Jurkat, Clone E6-1 (cell line): ENCODE data around the gene CHMP4B.
A peak's percentile ranks its signal among the peaks of the same experiment; 100 is the strongest.

ENCODE experiments used
- DNase-seq: peaks from one replicate; pipeline ENCODE4 v3.0.0-alpha.2; 2011; ENCODE audit warnings: low read depth, low spot score
- H3K4me3 ChIP-seq: 2 replicates; pipeline ENCODE4 v1.5.1; 2011; ENCODE audit warnings: mild to moderate bottlenecking, low read length, control low read depth, moderate library complexity

Gene CHMP4B

GRCh38 chr20:33832103-33832804 lies 21.1 kb downstream of the CHMP4B start:
- H3K4me3 ChIP-seq: no peak overlapping the region
- no peak for DNase-seq

- H3K4me3 ChIP-seq: no peak overlapping the region
- DNase-seq: no peak
These were observed 22.2 kb downstream of the CHMP4B start for GRCh38 chr20:33833333-33833732.

GRCh38 chr20:33835615-33836172 lies 24.5 kb downstream of the CHMP4B start:
- no peak for DNase-seq
- no peak overlapping the region for H3K4me3 ChIP-seq

- no peak overlapping the region for H3K4me3 ChIP-seq
- no peak for DNase-seq
These were observed 25.1 kb downstream of the CHMP4B start for GRCh38 chr20:33836277-33836676.

DNA sequence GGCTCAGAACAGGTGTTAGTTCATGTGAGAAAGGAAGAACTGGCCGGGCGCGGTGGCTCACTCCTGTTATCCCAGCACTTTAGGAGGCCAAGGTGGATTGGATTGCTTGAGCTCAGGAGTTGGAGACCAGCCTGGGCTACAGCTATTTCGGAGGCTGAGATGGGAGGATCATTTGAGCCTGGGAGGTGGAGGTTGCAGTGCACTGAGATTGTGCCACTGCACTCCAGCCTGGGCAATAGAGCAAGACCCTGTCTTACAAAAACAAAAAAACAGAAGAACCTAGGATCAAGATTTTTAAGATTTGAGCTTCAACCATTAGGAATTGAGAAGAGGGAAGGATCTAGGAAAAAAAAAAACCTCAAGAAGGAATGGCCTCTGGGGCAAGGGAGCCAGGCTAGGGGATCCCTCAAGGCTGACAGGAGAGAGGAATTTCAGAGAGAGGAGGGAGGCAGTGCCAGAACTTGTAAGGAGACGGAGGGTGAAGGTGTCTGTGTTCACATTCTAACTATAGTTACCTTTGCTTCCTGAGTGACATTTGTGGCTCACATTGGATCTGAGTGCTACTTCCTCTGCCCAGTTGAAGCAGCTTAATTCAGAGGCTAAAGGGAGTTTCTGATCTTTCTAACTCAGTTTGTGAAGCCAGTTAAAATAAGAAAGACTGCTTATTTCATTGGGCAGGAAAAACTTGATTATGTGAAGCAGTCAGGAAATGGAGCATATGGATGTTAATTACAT lies 26.1 kb downstream of the CHMP4B start:
- H3K4me3 ChIP-seq: no peak overlapping the region

GRCh38 chr20:33838035-33838864 lies 27.1 kb downstream of the CHMP4B start:
- DNase-seq: no peak
- no peak overlapping the region for H3K4me3 ChIP-seq

More for the DNA sequence above, 26.1 kb downstream of the CHMP4B start:
- no peak for DNase-seq

DNA sequence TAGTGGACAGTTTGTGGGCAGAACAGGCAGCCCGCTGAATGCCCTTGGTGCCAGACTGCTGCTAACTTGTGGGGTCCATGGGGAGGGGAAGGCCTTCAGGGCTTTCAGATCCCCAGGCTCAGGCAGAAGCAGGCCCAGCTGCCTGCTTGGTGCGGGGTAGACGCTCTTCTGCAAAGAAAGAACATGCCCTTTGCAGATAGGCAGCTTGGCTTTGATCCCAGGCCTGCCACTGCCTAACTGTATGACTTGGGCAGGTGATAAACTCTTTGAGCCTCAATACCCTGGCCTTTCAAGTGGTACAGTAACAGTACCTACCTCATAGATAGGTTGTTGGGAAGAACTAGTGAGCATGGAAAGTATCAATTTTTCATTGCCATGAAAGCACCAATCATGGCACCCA lies 28.4 kb downstream of the CHMP4B start:
- no peak overlapping the region for H3K4me3 ChIP-seq
- peak; percentile 90 for DNase-seq

DNA sequence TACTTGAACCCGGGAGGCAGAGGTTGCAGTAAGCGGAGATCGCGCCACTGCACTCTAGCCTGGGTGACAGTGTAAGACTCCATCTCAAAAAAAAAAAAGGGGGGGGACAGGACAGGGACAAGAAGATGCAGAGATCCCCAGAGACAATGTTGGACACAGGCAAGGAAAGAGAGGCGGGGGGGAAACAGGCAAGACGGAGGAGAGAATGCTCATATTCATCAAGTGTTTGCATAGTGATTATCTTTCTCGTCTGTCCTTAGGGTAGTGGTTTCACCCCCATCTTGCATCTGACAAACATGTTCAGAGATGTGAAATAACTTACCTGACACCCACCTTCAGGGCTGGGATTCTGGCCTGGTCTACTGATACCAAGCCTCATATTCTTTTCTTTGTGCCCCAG lies 29.0 kb downstream of the CHMP4B start:
- DNase-seq: no peak
- H3K4me3 ChIP-seq: no peak overlapping the region

DNA sequence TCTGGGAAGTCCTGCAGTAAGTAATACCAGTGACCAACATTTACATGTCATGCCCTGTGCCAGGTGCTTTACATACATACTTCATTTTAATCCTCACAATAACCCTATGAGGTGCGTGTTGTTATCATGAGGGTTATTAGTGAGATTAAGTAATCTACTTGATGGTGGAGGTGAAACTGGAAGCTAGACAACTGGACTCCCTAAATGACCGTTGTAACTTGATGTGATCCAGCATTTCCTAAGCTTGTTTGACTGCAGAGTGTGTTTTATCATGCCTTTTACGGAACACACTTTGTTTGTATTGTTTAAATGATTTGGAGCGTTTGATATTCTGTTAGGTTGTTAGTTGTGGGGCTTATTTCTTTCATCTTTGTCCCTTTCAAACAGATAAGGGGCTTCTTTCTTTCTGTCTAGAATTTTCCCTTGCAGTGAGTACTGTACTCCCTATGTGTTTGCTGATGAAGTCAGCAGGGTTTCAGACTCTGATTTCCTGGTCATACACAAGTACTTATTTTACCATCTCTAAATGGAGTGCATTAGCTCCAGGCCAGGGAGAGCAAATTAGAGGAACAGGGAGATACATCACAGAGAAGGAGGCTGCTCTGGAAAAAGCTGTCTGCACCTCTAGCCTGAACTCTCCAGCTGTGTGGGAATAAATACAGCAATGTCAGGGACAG lies 29.7 kb downstream of the CHMP4B start:
- no peak overlapping the region for H3K4me3 ChIP-seq

GRCh38 chr20:33841436-33841799 lies 30.3 kb downstream of the CHMP4B start:
- no peak overlapping the region for H3K4me3 ChIP-seq
- no peak for DNase-seq

More for the DNA sequence above, 29.7 kb downstream of the CHMP4B start:
- no peak for DNase-seq

- H3K4me3 ChIP-seq: no peak overlapping the region
- DNase-seq: no peak
These were observed 31.2 kb downstream of the CHMP4B start for GRCh38 chr20:33842346-33842745.

DNA sequence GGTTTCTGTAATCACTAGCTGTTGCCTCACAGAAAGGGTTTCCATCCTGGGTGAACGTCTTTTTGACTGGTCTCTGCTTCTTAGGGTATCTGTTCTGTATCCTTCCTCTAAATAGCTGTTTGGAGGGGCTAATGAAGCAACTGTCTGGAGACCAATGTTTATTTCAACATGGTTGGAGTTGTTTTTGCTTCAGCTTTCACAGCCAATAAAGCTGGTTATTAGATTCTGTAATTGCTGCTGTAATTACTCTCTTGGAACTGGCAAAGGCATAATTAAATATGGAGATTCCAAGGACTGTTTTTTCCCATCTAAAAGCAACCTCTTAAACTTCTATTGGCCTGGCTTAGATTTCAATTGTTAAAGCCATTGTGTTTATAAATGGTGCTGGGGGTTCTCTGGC lies 31.9 kb downstream of the CHMP4B start:
- DNase-seq: no peak
- no peak overlapping the region for H3K4me3 ChIP-seq

DNA sequence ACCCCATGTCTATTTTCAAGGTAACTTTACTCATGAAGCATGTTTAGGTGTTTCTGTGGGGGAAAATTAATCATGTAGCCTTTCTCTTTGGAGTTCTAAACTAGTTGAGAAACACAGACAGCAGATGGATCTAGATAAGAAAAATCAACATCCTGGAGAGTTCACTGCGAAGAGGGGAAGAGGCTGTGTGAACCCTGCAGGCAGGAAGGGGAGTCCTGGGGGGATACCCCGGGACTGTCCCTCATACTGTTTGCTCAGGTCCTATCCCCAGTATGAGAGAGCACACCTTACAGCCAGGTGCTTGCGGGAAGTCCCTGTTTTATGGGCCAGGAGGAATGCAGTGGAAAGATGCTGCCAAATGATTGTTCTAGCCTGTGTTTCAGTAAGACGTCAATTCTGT lies 32.7 kb downstream of the CHMP4B start:
- H3K4me3 ChIP-seq: no peak overlapping the region
- no peak for DNase-seq

DNA sequence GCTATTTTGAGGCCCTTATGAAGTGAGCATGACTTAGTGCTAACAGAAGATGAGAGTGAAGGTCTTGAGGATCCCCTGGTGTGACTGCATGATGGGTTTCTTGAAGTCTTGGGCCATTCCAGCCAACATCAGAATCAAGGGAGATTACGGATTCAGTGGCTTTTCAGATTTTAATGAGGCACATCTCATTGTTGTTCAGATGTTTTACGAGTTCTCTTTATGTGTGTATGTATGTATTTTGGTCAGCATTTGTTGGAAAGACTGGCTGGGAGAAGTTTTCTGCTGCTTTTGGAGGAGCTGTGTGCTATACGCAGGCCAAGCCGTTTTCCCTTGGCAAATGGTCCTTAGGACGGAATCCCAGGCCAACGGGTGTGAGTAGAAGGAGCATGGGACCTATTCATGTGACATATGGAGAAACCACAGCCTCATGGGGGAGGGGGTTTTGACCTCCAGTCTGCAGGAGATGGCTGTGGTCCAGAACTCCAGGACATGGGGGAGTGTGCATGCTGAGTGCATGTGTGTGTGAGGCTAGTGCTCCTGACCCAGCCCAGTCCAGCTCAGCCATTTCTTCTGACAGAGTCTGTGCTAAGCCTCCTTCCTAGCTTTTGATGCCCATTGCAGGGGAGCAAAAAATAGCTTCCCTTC lies 35.3 kb downstream of the CHMP4B start:
- DNase-seq: no peak
- H3K4me3 ChIP-seq: no peak overlapping the region

- no peak for DNase-seq
- no peak overlapping the region for H3K4me3 ChIP-seq
These were observed 35.9 kb downstream of the CHMP4B start for GRCh38 chr20:33847006-33847405.

DNA sequence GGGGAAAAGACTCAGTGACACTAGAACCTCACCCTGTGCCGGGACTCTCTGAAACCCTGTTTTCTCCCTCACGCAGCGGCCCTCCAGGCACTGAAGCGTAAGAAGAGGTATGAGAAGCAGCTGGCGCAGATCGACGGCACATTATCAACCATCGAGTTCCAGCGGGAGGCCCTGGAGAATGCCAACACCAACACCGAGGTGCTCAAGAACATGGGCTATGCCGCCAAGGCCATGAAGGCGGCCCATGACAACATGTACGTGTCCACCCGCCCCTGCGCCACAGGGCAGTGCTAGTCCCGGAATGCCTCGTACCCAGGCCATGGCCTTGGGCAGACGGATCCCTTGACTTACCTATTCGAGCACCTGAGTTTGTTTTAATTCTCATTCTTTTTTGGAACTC lies 37.2 kb downstream of the CHMP4B start:
- DNase-seq: no peak
- no peak overlapping the region for H3K4me3 ChIP-seq

DNA sequence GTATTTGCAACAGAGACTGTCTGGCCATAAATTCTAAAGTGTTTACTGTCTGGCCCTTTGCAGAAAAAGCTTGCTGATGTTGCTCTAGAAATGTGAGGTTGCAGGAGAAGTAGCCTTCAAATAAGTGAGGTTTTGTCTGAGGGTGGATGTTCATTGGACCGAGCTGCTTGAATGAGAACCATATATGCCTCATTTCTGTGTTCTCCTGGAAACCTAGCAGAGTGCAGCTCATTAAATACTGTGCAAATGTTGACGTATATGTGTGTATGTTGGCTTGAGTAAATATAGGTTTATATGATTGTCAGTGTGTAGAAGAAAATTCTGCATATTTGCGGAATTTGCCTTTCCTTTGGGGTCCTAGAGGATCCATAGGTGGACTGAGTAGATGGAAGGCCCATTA lies 39.0 kb downstream of the CHMP4B start:
- DNase-seq: no peak
- no peak overlapping the region for H3K4me3 ChIP-seq

GRCh38 chr20:33851842-33852466 lies 40.8 kb downstream of the CHMP4B start:
- DNase-seq: no peak
- no peak overlapping the region for H3K4me3 ChIP-seq
